Neutrophil (primary cell): ENCODE data around the gene C16orf82.

Experiments used
- H3K27ac ChIP-seq: fragments of 200-600 bp; sonication (generic); 2 replicates; pipeline ENCODE4 v1.5.1; 2016; ENCODE audit warnings: mild to moderate bottlenecking, moderate library complexity
- H3K27me3 ChIP-seq: fragments of 200-600 bp; sonication (generic); 2 replicates; pipeline ENCODE4 v1.6.0; 2016; ENCODE audit warnings: mild to moderate bottlenecking
- H3K36me3 ChIP-seq: fragments of 200-600 bp; sonication (generic); 2 replicates; pipeline ENCODE4 v1.5.1; 2017
- H3K4me1 ChIP-seq, 2 experiments: fragments of 200-600 bp in 1 of 2; sonication (generic) in 1 of 2; 1 replicate in 1 of 2; 2 replicates in 1 of 2; pipeline versions ENCODE4 v1.5.1 to v1.6.1; 2013 to 2016; ENCODE audit warnings: low read depth in 1 of 2, low read length in 1 of 2, mild to moderate bottlenecking in 1 of 2, moderate library complexity in 1 of 2; ENCODE audit not compliant: control insufficient read depth in 1 of 2, insufficient read depth in 1 of 2
- H3K4me3 ChIP-seq, 2 experiments: fragments of 200-600 bp in 1 of 2; sonication (generic) in 1 of 2; 1 replicate in 1 of 2; 2 replicates in 1 of 2; pipeline ENCODE4 v1.5.1; 2013 to 2016; ENCODE audit warnings: low read depth in 1 of 2, low read length in 1 of 2, mild to moderate bottlenecking in 1 of 2, moderate library complexity in 1 of 2
- H3K9me3 ChIP-seq: fragments of 200-600 bp; sonication (generic); 2 replicates; pipeline ENCODE4 v1.5.1; 2016
- TF ChIP-seq, protein P1 (sequence below): fragments of 200-600 bp; sonication (generic); IDR thresholded peaks from 2 replicates; pipeline ENCODE4 v1.5.1; 2016; ENCODE audit warnings: antibody characterized with exemption

C16orf82 gene

DNA sequence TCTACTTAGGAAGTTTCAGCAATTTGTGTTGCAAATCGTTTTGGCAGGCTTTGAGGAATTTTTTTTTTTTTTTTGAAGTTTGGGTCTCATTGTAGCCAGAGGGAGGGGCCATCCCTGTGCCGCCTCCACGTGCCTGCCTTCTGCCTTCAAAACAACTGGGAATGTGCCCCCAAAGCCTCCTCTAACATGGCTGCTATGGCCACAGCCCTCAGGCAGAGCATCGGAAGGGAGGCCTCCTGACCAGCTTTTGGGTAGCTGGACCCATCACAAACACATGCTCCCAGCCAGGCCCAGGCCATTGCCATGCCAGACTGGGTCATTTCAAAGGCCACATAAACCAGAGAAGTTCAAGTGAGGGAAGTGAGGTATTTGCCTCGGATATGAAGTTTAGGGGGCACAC lies 21.5 kb downstream of the C16orf82 start:
- H3K9me3 ChIP-seq, result no peaks in the 10 kb centered on the region
- H3K27ac ChIP-seq, result no peak overlapping the region
- H3K27me3 ChIP-seq, result peaks cover 72% of the 10 kb centered on the region
- no peaks in the 10 kb centered on the region for H3K36me3 ChIP-seq
- TF ChIP-seq, protein P1, sequence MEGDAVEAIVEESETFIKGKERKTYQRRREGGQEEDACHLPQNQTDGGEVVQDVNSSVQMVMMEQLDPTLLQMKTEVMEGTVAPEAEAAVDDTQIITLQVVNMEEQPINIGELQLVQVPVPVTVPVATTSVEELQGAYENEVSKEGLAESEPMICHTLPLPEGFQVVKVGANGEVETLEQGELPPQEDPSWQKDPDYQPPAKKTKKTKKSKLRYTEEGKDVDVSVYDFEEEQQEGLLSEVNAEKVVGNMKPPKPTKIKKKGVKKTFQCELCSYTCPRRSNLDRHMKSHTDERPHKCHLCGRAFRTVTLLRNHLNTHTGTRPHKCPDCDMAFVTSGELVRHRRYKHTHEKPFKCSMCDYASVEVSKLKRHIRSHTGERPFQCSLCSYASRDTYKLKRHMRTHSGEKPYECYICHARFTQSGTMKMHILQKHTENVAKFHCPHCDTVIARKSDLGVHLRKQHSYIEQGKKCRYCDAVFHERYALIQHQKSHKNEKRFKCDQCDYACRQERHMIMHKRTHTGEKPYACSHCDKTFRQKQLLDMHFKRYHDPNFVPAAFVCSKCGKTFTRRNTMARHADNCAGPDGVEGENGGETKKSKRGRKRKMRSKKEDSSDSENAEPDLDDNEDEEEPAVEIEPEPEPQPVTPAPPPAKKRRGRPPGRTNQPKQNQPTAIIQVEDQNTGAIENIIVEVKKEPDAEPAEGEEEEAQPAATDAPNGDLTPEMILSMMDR, result no peak
- H3K4me1 ChIP-seq, result no peaks in the 10 kb centered on the region
- H3K4me3 ChIP-seq, result no peak overlapping the region

DNA sequence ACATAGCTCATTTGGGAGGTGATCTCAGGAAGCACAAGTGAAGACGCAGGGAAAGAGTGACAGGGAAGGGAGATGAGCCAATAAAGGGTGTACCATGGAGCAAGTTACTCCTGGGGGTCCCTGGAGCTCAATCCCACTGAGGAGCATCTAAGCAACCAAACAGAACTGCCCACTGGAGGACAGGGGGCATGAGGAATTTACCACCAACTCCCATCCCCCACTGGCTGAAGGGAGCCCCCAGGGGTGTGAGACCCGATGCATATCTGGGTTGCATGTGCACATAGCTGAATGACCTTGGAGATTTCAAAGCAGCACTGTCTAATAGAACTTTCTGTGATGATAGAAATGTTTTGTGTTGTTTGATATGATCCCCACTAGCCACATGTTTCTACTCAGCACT lies 29.6 kb downstream of the C16orf82 start:
- H3K9me3 ChIP-seq, result no peaks in the 10 kb centered on the region
- H3K36me3 ChIP-seq, result no peaks in the 10 kb centered on the region
- TF ChIP-seq, protein P1, result no peak
- H3K4me1 ChIP-seq, result no peaks in the 10 kb centered on the region
- H3K4me3 ChIP-seq, result no peak overlapping the region
- no peak overlapping the region for H3K27ac ChIP-seq
- H3K27me3 ChIP-seq, result peaks cover 32% of the 10 kb centered on the region

DNA sequence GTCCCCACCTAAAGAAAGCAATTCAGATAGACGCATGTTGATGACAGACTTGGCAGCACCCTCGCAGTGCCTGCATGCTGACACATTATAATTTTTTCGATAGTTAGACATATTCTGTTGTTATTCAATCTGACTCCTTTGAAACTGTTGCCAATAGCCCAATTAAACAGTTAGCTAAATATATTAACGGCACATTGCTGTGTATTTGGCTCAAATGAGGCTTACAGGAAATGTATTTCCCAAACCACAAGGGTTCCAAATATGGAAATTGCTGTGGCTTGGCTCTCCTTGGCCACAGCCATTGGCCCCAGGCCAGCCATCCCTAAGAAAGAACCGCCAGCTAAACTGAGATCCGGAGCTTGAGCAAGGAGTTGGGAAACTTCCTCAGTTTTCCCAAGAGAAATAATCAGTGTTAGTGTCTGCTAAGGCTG lies 31.1 kb downstream of the C16orf82 start:
- peaks cover 18% of the 10 kb centered on the region for H3K27me3 ChIP-seq
- H3K27ac ChIP-seq, result no peak overlapping the region
- H3K36me3 ChIP-seq, result no peaks in the 10 kb centered on the region
- TF ChIP-seq, protein P1, result no peak
- H3K4me3 ChIP-seq, result no peak overlapping the region
- no peaks in the 10 kb centered on the region for H3K4me1 ChIP-seq
- no peaks in the 10 kb centered on the region for H3K9me3 ChIP-seq

DNA sequence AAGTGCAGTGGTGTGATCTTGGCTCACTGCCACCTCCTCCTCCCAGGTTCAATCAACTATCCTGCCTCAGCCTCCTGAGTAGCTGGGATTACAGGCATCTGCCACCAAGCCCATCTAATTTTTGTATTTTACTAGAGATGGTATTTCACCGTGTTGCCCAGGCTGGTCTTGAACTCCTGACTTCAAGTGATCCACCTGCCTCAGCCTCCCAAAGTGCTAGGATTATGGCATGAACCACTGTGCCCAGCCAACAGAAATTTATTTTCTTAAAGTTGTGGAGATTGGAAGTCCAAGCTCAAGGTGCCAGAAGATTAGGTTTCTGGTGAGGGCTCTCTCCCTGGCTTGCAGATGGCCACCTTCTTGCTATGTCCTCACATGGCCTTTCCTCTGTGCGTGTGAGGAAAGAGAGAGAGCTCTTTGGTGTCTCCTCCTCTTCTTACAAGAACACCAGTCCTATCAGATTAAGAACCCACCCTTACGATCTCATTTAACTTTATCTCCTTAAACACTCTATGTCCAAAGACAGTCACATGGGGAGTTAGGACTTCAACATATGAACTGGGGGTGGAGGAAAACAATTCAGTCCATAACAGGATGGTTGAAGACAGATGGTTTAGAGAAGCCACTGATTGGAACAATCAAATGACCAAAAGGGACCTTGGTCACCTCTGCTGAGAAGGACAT lies 31.8 kb downstream of the C16orf82 start:
- Histone ChIP-seq H3K27ac (no peak overlapping the region), H3K36me3 (no peaks in the 10 kb centered on the region), H3K4me3 (no peak overlapping the region), H3K4me1 (no peaks in the 10 kb centered on the region), H3K9me3 (no peaks in the 10 kb centered on the region), H3K27me3 (peaks cover 12% of the 10 kb centered on the region)
- TF ChIP-seq, protein P1, result no peak

DNA sequence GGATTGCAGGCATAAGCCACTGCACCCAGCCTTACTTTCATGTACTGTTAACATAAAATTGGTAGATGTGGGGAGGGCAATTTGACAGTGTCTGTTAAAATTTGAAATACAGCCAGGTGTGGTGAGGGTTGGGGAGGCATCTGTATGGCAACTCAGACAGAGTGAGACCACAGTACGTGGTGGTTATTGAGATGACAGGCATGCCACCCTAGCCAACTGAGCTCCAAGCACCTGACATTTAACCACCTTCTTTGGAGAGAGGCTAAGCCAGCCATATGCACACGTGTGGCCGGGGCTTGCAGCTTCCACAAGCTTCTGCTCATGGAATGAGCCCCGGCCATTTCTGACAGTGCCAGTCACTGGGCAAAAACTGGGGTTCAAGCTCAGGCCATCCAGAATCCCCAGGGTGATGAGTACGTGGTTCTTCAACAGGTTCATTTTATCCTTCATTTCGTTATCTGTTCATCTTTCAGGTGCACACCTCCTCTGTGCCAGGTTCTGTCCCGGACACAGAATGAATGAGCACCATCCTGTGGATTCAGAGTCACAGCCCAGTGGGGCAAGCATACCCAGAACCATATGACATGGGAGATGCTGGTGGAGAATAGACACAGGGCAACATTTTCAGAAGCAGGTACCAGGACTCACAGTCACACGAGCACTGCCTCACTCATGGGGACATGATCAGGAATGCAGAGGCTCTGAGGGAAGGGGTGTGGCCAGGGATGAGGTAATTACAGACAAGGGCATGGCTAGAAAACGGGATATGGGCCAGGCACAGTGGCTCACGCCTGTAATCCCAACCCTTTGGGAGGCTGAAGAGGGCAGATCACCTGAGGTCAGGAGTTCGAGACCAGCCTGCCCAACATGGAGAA lies 36.2 kb downstream of the C16orf82 start:
- Histone ChIP-seq H3K27ac (no peak overlapping the region), H3K4me1 (no peaks in the 10 kb centered on the region), H3K27me3 (peaks cover 15% of the 10 kb centered on the region), H3K36me3 (no peaks in the 10 kb centered on the region), H3K4me3 (no peak overlapping the region), H3K9me3 (no peaks in the 10 kb centered on the region)
- TF ChIP-seq, protein P1, result no peak
